Left lung (tissue), 10 donors: ENCODE measurements around the gene PAPSS2. TPM values are rescaled to one million over a fixed set of nuclear protein-coding genes. Genes with fewer than 3 reads are reported as not detected.

Experiments used
- ATAC-seq: fragments of 200-7000 bp; cut with Tn5 transposase; one replicate; pipeline ENCODE4 v1.9.1; 2020; ENCODE audit warnings: moderate library complexity
- DNase-seq, 4 donors: peaks; one replicate each; pipeline ENCODE4 v3.0.0-alpha.2; 2013 to 2020
- H3K27ac ChIP-seq, 2 donors: fragments of 200-600 bp; sonication (generic) in 1 of 2; one replicate each; pipeline versions ENCODE4 v1.5.0 to v1.8.0; 2020 to 2021
- H3K27me3 ChIP-seq, 2 donors: fragments of 200-600 bp; sonication (generic) in 1 of 2; one replicate each; pipeline versions ENCODE4 v1.5.0 to v1.8.0; 2020 to 2021
- H3K36me3 ChIP-seq, 2 donors: fragments of 200-600 bp; sonication (generic) in 1 of 2; one replicate each; pipeline versions ENCODE4 v1.5.0 to v1.8.0; 2020 to 2021
- H3K4me1 ChIP-seq, 2 donors: fragments of 200-600 bp; one replicate each; pipeline ENCODE4 v1.8.0; 2021
- H3K4me3 ChIP-seq, 2 donors: fragments of 200-600 bp; sonication (generic) in 1 of 2; one replicate each; pipeline versions ENCODE4 v1.5.0 to v1.8.0; 2020 to 2021; ENCODE audit warnings: mild to moderate bottlenecking in 1 of 2
- H3K9me3 ChIP-seq, 2 donors: fragments of 200-600 bp; sonication (generic) in 1 of 2; one replicate each; pipeline versions ENCODE4 v1.5.0 to v1.8.0; 2020 to 2021
- CTCF ChIP-seq, 2 donors: fragments of 200-600 bp; sonication (generic) in 1 of 2; IDR thresholded peaks; one replicate each; pipeline versions ENCODE4 v1.5.0 to v1.8.0; 2021; ENCODE audit warnings: antibody characterized with exemption in 2 of 2
- intact Hi-C, 2 donors: fragments of 100-400 bp; cut with DNase I; formaldehyde crosslinking; loops; one replicate each; pipeline versions ENCODE4 v1.11.2 to v1.14.2; 2022
- polyA plus RNA-seq, 6 donors: library from polyadenylated mRNA; unstranded; fragments of 120-200 nt; gene quantifications; one replicate each; pipeline ENCODE4 v1.2.1, GENCODE V29; 2013; ENCODE audit not compliant: insufficient read length in 6 of 6
- total RNA-seq, 2 donors: library from RNA; stranded (reverse); fragmentation: NEBNext Ultra II Directional; extraction: Animal tissue kit (Norgen Biotek cat#: 25700); gene quantifications; one replicate each; pipeline ENCODE4 v1.2.1, GENCODE V29; 2021
- donor health status: DM: no; HTN: yes; CAD: no.
- donor health status: DM: no; HTN: no; CAD: no.

The PAPSS2 gene
- total and polyA plus RNA-seq, 8 donors = 49.0 to 183 (median 58.0) TPM

- peaks cover 0 to 41% of the 10 kb centered on the region in 2 donors for H3K4me1 ChIP-seq
- no peaks in the 10 kb centered on the region for H3K36me3 ChIP-seq
- H3K4me3 ChIP-seq = peak overlapping the region; percentile 63 to 74
- no peaks in the 10 kb centered on the region for H3K9me3 ChIP-seq
- H3K27ac ChIP-seq = peak overlapping the region; percentile 89
- intact Hi-C loops = no loop called here
- DNase-seq = peak in 2 of 4 donors; percentile 64 to 69
- peak; percentile 72 for ATAC-seq
- H3K27me3 ChIP-seq = peaks cover 0 to 6% of the 10 kb centered on the region in 2 donors
- TF ChIP-seq CTCF (IDR thresholded peaks at IDR 0.05) = no peak
These were observed 931 bp downstream of the PAPSS2 start for GRCh38 chr10:87660484-87661133.

GRCh38 chr10:87661861-87662785 is 2.4 kb downstream of the PAPSS2 start:
- no peak for ATAC-seq

GRCh38 chr10:87664276-87664701 is 4.6 kb downstream of the PAPSS2 start:
- ATAC-seq = no peak
- Histone ChIP-seq H3K4me3 (no peak overlapping the region), H3K9me3 (no peaks in the 10 kb centered on the region), H3K36me3 (peaks cover 0 to 11% of the 10 kb centered on the region in 2 donors), H3K4me1 (peaks cover 0 to 18% of the 10 kb centered on the region in 2 donors), H3K27ac (no peak overlapping the region), H3K27me3 (peaks cover 0 to 6% of the 10 kb centered on the region in 2 donors)
- intact Hi-C loops = no loop called here
- no peak for DNase-seq
- TF ChIP-seq CTCF (IDR thresholded peaks at IDR 0.05) = no peak

More at GRCh38 chr10:87661861-87662785, 2.4 kb downstream of the PAPSS2 start:
- Histone ChIP-seq H3K4me1 (peaks cover 0 to 31% of the 10 kb centered on the region in 2 donors), H3K4me3 (peak overlapping the region; percentile 63 to 74), H3K27me3 (peaks cover 0 to 6% of the 10 kb centered on the region in 2 donors), H3K9me3 (no peaks in the 10 kb centered on the region), H3K36me3 (peaks cover 0 to 11% of the 10 kb centered on the region in 2 donors), H3K27ac (peak overlapping the region in 1 of 2 donors; percentile 43)
- no peak for DNase-seq
- intact Hi-C loops = no loop called here
- TF ChIP-seq CTCF (IDR thresholded peaks at IDR 0.05) = no peak

- H3K36me3 ChIP-seq = peaks cover 0 to 11% of the 10 kb centered on the region in 2 donors
- H3K9me3 ChIP-seq = no peaks in the 10 kb centered on the region
- peaks cover 0 to 13% of the 10 kb centered on the region in 2 donors for H3K4me1 ChIP-seq
- H3K27ac ChIP-seq = no peak overlapping the region
- H3K4me3 ChIP-seq = no peak overlapping the region
- DNase-seq (no peak), ATAC-seq (no peak)
- TF ChIP-seq CTCF (IDR thresholded peaks at IDR 0.05) = no peak
- intact Hi-C loops = no loop called here
- H3K27me3 ChIP-seq = no peaks in the 10 kb centered on the region
These were observed 7.8 kb downstream of the PAPSS2 start for GRCh38 chr10:87667493-87667892.
